ENCODE results near the gene STAC3. TPM values are rescaled to one million over a fixed set of nuclear protein-coding genes. Genes with fewer than 3 reads are reported as not detected.

The STAC3 gene
- total and polyA plus RNA-seq, 9 of the 15 experiments (the other 6 are each of a cell fraction or from before 2014, with no cell fraction given), result 0.45 to 6.4 (median 3.3) TPM

DNA sequence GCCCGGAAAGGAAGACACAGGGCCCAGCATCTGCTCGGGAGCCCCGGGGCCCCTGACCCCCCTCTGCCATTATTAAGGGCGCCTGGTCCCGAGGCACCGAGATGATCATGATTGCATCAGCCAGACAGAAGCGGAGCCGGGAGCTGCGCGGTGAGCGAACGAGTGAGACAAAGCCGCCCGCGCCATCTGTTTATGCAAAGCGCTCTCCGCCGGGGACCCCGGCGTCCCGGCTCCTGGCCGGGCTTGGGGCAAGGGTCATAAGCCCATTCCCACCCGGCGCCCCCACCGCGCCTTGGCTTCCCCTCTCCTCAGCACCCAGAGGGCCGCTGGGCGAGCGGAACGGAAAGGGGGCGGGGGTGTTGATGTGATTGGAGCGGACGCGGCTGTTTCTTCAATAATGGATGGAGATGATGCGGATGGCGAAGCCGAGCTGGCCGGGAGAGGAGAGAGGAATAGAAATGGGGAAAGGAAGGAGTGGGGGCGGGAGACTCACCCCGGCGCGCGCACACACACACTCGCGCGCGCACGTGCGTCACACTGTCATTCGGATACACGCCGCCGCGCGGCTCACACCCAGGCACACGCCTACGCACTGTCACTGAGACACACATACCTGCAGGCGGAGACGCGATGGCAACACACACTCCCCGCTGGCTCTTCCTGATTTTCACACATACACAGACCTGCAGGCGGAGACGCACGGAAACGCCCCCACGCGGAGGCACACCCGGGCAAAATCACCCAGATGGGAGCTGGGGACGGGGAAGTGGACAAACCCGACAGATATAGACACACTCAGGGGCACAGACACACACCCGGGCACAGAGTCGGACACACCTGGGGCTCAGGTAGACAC, 10.7 kb downstream of the STAC3 start (continued):
- no peak for TF ChIP-seq AFF4 (CRISPR knock-in tag; IDR thresholded peaks at IDR 0.05)
- no peak for TF ChIP-seq ZNF639 (CRISPR knock-in tag; conservative IDR thresholded peaks at IDR 0.05 in 1 of 2, IDR thresholded peaks at IDR 0.05 in 1 of 2)
- TF ChIP-seq CBX5 (IDR thresholded peaks at IDR 0.05; ENCODE audit: borderline replicate concordance, low read depth), result no peak
- 0 out of 2 replicates have a peak, but pooled peaks have one; percentile 43 for TF ChIP-seq RNF2 (IDR thresholded peaks at IDR 0.05)
- TF ChIP-seq GTF2E2 (tag; IDR thresholded peaks at IDR 0.05), result no peak
- no peak for TF ChIP-seq ZNF445 (CRISPR knock-in tag; IDR thresholded peaks at IDR 0.05; ENCODE audit: low read depth)
- TF ChIP-seq MIER1 (IDR thresholded peaks at IDR 0.05; ENCODE audit: low read depth), result no peak
- no peak for TF ChIP-seq ETS2 (tag; IDR thresholded peaks at IDR 0.05; ENCODE audit: borderline replicate concordance, poor library complexity, severe bottlenecking)
- no peak for TF ChIP-seq RNF219 (CRISPR knock-in tag; IDR thresholded peaks at IDR 0.05)
- TF ChIP-seq GATA2 (CRISPR knock-in tag; IDR thresholded peaks at IDR 0.05), result no peak
- TF ChIP-seq KAT2B (IDR thresholded peaks at IDR 0.05; ENCODE audit: low read depth, low read length), result no peak
- 0 out of 2 replicates have a peak, but pooled peaks have one; percentile 11 for TF ChIP-seq KAT7 (CRISPR knock-in tag; IDR thresholded peaks at IDR 0.05; ENCODE audit: borderline replicate concordance)
- TF ChIP-seq XRCC3 (IDR thresholded peaks at IDR 0.05), result no peak
- no peak for TF ChIP-seq POU5F1 (IDR thresholded peaks at IDR 0.05; ENCODE audit: borderline replicate concordance, low read depth, low read length, partially characterized antibody)
- no peak for TF ChIP-seq MCM3 (IDR thresholded peaks at IDR 0.05)
- TF ChIP-seq ZNF589 (CRISPR knock-in tag; IDR thresholded peaks at IDR 0.05; ENCODE audit: low read depth), result 0 out of 2 replicates have a peak, but pooled peaks have one; percentile 47
- TF ChIP-seq NUFIP1 (IDR thresholded peaks at IDR 0.05; ENCODE audit: partially characterized antibody), result no peak
- peak; percentile 24; the same call in 1 of the 2 replicates for TF ChIP-seq TFAP4 (CRISPR knock-in tag; IDR thresholded peaks at IDR 0.05; ENCODE audit: borderline replicate concordance)
- TF ChIP-seq ZEB2 (IDR thresholded peaks at IDR 0.05), result peak; percentile 73
